Adipocyte (in vitro differentiated cells): ENCODE measurements around the gene HEXD.
A peak's percentile ranks its signal among the peaks of the same experiment; 100 is the strongest.
"Not testable (repeated sequence)": the region's sequence is repeated elsewhere in the genome, so short reads cannot be mapped to it uniquely, and the experiment has no call there.

Source experiments
- DNase-seq: peaks from one replicate; pipeline ENCODE4 v3.0.0-alpha.2; 2015; ENCODE audit warnings: low read depth
- H3K27me3 ChIP-seq: replicated peaks from 2 replicates; pipeline ENCODE4 v1.7.0; 2013; ENCODE audit warnings: mild to moderate bottlenecking, low read length, moderate library complexity; ENCODE audit not compliant: control insufficient read depth, insufficient read depth
- H3K36me3 ChIP-seq: 2 replicates; pipeline ENCODE4 v1.7.0; 2013; ENCODE audit warnings: low read length, mild to moderate bottlenecking, moderate library complexity; ENCODE audit not compliant: control insufficient read depth, insufficient read depth, severe bottlenecking
- H3K4me1 ChIP-seq: 2 replicates; pipeline ENCODE4 v1.7.0; 2013; ENCODE audit warnings: mild to moderate bottlenecking, low read length, moderate library complexity; ENCODE audit not compliant: control insufficient read depth, insufficient read depth
- H3K4me3 ChIP-seq: 2 replicates; pipeline ENCODE4 v1.7.0; 2013; ENCODE audit warnings: mild to moderate bottlenecking, low read length, moderate library complexity
- H3K9ac ChIP-seq: 2 replicates; pipeline ENCODE4 v1.7.0; 2013; ENCODE audit warnings: mild to moderate bottlenecking, low read length, moderate library complexity
- H3K9me3 ChIP-seq: 2 replicates; pipeline ENCODE4 v1.7.0; 2013; ENCODE audit warnings: mild to moderate bottlenecking, low read length, moderate library complexity; ENCODE audit not compliant: control insufficient read depth

HEXD gene

DNA sequence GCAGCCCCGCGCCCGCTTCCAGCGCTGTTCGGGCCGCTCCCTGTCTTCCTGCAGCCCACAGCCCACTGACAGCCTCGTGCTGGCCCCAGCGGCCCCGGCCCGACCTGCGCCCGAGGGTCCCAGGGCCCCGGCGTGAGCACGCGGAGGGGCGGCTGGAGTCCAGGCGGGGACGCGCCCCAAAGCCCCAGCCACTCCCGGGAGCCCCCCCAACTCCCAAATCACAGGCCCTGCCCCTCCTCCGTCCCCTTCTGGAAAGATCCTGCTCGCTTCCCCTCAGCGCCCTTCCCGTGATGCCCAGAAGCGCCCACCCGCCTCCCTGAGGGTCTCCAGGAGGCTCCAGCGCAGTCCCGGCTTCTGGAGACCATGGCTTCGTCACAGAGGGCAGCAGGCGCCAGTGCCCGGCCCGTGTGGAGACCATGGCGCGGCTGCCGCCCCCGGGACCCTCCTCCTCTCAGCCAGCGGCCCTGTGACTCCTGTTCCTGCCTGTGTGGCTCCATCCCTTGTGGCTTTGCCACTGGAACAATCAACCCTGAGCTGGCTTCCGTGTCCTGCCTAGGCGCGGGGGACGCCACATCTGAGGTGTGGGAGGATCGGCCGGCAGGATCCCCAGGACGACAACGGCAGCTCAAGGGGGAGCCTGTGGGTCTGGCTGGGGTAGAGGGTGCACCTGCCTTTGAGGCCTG, 42.6 kb upstream of the HEXD start:
- no peaks in the 10 kb centered on the region for H3K9me3 ChIP-seq
- H3K36me3 ChIP-seq = no peaks in the 10 kb centered on the region
- peaks cover 43% of the 10 kb centered on the region for H3K27me3 ChIP-seq
- H3K4me1 ChIP-seq = peaks cover 9% of the 10 kb centered on the region
- no peak overlapping the region for H3K4me3 ChIP-seq
- H3K9ac ChIP-seq = no peak overlapping the region
- no peak for DNase-seq

DNA sequence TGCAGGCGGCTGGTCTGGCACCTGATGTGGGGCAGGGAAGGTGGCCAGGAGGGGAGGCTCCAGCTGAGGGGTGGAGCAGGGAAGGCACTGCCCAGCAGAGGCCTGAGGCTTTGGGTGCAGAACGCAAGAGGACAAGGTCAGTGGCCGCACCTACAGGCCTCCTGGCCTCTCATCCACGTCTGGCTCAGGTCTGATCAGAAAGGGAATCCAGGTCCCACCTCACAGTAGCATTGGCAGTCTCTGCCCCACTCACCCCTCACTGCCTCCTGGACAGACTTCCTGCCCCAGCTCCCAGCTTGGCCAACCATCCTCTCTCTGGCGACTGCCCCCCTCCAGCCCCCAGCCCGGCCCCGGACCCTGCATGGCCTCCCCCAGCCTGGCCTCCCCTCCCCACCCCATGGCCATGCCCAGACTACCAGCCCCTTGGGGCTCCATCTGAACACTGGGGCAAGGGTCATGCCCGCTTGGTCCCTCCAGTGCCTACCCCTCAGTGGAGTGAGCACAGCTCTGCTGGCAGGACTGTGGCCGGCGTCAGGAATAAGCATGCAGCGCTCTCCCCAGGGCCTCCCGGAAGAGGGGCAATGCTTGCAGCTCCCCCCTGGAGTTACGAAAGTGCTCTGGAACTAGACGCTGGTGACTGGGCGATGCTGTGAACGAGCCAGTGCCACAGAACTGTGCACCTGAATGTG, 42.0 kb upstream of the HEXD start:
- H3K36me3 ChIP-seq = no peaks in the 10 kb centered on the region
- peaks cover 6% of the 10 kb centered on the region for H3K4me1 ChIP-seq
- DNase-seq = no peak
- no peak overlapping the region for H3K4me3 ChIP-seq
- peaks cover 36% of the 10 kb centered on the region for H3K27me3 ChIP-seq
- no peak overlapping the region for H3K9ac ChIP-seq
- no peaks in the 10 kb centered on the region for H3K9me3 ChIP-seq

DNA sequence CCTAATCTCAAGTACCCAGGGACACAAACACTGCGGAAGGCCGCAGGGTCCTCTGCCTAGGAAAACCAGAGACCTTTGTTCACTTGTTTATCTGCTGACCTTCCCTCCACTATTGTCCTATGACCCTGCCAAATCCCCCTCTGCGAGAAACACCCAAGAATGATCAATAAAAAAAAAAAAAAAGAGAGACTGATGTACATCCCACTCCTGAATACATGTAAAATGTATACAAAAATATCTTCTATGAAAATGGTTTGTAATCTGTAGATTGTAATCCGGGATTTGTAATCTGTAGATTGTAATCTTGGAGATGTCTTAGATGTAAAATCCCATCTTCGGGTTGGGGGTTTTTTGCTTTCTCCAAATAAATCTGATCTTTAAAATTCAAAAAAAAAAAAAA, 40.9 kb upstream of the HEXD start:
- not testable (repeated sequence) for H3K9ac ChIP-seq, DNase-seq, H3K9me3 ChIP-seq, H3K4me3 ChIP-seq, H3K36me3 ChIP-seq, H3K4me1 ChIP-seq
- peaks cover 30% of the 10 kb centered on the region for H3K27me3 ChIP-seq

DNA sequence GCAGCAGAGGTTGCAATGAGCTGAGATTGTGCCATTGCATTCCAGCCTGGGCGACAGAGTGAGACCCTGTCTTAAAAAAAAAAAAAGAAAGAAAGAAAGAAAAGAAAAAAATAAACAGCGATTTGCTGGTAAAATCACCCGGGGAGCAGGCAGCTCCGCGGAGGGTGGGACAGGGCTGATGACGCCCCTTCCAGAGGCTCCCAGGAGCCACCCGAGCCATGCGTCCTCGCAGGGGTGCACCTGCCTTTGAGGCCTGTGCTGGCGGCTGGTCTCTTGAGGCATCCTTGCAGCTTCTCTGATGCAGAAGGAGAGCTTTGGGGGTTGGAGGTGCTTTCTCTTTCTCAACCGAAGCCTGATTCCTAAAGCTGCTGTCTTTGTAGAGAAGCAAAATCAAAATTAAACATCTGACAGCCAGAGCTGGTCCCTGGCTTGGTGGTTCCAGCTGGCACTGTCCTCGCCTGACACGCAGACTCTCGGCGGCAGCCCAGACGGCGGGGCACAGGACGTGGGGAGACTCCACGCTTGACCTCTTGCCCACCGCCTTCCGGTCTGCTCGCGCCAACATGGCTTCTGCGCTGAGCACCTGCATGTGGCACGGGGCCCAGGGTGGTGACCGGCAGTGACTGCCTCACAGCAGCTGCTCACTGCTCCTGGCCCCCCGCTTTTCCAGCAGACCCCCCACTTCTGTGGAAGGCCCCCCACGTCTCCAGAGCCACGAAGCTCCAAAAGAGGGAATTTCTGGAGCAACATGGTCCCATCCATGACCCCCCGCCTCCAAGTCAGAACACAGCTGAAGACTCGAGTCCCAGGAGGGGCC, 40.0 kb upstream of the HEXD start:
- Histone ChIP-seq H3K27me3 (peaks cover 25% of the 10 kb centered on the region), H3K4me1 (peaks cover 10% of the 10 kb centered on the region)
- DNase-seq = no peak

DNA sequence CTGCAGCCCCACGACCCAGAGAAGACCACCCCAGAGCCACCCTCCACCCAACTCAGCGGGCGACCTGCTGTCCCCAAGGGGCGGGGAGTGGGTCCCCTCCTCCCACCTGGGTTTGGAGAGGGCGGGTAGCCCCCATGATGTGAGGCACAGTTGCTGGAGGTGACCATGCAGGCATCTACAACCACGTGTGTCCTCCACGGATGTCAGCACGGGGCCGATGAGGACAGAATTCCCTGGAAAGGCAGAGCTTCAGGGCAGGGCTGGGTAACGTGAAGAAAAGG, 39.5 kb upstream of the HEXD start:
- Histone ChIP-seq H3K9ac (no peak overlapping the region), H3K36me3 (no peaks in the 10 kb centered on the region), H3K9me3 (no peaks in the 10 kb centered on the region), H3K4me1 (peaks cover 10% of the 10 kb centered on the region), H3K4me3 (no peak overlapping the region), H3K27me3 (peaks cover 20% of the 10 kb centered on the region)
- DNase-seq = no peak

More for the DNA sequence above, 40.0 kb upstream of the HEXD start:
- Histone ChIP-seq H3K9ac (no peak overlapping the region), H3K4me3 (no peak overlapping the region), H3K9me3 (no peaks in the 10 kb centered on the region), H3K36me3 (no peaks in the 10 kb centered on the region)

DNA sequence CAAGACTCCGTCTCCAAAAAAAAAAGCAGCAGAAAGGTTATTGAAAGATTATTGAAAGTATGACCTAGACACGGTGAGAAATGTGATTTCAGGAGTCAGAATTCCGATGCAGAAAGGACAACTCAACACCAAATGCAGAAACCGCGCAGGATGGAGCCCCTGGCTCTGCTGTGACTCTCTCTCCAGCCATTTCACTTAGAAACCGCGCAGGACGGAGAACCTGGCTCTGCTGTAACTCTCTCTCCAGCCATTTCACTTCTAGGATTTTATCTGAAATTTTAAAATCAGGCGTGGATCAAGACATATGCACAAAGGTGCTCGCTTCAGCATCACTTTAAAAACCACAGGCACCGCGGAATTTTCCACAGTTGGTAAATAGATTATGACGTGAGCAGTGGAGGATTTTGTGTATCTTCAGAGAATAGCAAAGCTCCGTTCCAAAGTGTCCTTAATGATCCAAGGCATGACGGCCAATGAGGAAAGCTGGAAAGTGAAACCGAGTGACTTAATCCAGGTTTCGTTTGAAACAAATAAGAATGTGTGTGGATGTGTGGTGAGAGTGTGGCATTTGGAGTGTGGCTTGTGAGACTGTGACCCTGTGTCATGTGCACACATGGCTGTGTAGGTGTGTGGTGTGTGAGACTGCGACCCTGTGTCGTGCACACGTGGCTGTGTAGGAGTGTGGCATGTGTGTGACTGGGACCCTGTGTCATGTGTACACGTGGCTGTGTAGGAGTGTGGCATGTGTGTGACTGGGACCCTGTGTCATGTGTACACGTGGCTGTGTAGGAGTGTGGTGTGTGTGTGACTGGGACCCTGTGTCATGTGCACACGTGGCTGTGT, 37.1 kb upstream of the HEXD start:
- Histone ChIP-seq H3K9me3 (no peaks in the 10 kb centered on the region), H3K36me3 (no peaks in the 10 kb centered on the region), H3K9ac (no peak overlapping the region), H3K4me3 (peak overlapping the region; percentile 60), H3K4me1 (peaks cover 14% of the 10 kb centered on the region), H3K27me3 (peaks cover 20% of the 10 kb centered on the region)
- peak; percentile 38 for DNase-seq

DNA sequence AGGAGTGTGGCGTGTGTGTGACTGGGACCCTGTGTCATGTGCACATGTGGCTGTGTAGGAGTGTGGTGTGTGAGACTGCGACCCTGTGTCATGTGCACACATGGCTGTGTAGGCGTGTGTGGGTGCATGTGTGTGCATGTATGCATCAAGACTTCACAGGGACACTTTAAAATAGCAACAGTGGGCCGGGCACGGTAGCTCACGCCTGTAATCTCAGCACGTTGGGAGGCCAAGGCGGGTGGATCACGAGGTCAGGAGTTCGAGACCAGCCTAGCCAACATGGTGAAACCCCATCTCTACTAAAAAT, 36.5 kb upstream of the HEXD start:
- H3K4me1 ChIP-seq = peaks cover 16% of the 10 kb centered on the region
- H3K9me3 ChIP-seq, H3K9ac ChIP-seq, DNase-seq, H3K36me3 ChIP-seq: not testable (repeated sequence)
- H3K27me3 ChIP-seq = peaks cover 20% of the 10 kb centered on the region
- peak overlapping the region; percentile 60 for H3K4me3 ChIP-seq

DNA sequence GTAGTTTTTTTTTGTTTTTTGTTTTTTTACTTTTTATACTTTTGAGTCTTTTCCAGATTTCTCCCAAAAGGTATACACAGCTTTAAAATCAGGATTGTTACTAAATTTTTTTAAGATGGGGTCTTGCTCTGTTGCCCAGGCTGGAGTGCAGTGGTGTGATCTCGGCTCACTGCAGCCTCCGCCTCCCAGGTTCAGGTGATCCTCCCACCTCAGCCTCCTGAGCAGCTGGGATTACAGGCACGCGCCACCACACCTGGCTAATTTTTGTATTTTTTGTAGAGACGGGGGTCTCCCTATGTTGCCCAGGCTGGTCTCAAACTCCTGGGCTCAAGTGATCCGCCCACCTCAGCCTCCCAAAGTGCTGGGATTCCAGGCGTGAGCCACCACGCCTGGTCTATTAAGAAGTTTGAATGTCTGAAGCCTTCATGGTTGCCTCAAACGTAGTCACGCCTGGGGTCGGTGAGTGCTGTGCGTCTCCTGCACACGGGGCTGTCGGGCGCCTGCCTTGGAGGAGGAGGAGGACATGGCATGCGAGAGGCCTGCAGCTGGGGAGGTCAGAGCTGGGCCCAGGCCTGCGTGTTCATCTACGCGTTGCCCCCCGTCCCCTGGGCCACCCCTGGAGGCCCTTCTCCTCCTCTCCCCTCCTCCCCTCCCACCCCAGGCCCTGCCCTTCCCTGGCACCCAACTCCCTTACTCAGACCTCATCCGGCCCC, 35.8 kb upstream of the HEXD start:
- not testable (repeated sequence) for H3K9me3 ChIP-seq, DNase-seq, H3K36me3 ChIP-seq, H3K4me3 ChIP-seq, H3K9ac ChIP-seq
- peaks cover 24% of the 10 kb centered on the region for H3K27me3 ChIP-seq
- peaks cover 16% of the 10 kb centered on the region for H3K4me1 ChIP-seq

DNA sequence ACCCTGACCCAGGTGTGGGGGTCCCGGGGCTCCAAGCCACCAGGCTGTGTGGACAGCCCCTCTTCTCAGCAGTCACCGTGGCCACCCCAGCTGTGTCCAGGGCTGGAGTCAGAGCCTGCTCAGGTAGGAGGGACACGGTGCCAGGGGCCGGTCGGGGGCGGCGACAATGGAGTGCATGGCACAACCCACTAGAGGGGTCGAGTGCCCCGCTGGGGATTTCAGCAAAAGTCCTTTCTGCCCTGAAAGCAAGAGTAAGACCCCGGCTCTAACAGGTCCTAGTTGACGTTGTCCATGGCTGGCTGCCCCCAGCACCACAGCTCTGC, 35.3 kb upstream of the HEXD start:
- H3K9me3 ChIP-seq = no peaks in the 10 kb centered on the region
- peaks cover 16% of the 10 kb centered on the region for H3K4me1 ChIP-seq
- H3K4me3 ChIP-seq = no peak overlapping the region
- H3K27me3 ChIP-seq = peaks cover 25% of the 10 kb centered on the region
- H3K9ac ChIP-seq = no peak overlapping the region
- no peaks in the 10 kb centered on the region for H3K36me3 ChIP-seq
- DNase-seq = no peak

DNA sequence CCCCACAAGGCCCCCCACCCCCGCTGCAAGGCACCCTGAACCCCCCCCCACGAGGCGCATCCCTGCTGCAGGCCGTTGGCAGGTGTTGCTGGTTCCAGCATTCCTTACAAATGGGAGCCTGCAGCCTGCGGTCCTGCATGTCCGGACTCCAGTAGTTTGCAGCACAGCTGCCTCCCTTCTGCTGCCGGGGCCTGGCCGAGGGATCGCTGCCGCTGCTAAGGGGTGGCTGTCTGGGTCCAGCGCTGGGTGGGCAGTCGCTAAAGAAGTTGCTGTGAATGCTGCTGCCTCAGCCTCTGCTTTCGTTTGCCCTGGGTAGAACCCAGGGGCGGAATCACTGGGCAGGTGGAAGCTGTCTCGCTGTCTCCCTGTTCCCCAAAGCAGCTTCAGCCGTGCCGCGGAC, 34.7 kb upstream of the HEXD start:
- Histone ChIP-seq H3K27me3 (peaks cover 21% of the 10 kb centered on the region), H3K36me3 (no peaks in the 10 kb centered on the region), H3K9me3 (no peaks in the 10 kb centered on the region), H3K4me3 (no peak overlapping the region), H3K4me1 (peaks cover 16% of the 10 kb centered on the region), H3K9ac (no peak overlapping the region)
- DNase-seq = no peak
